SH-SY5Y (cell line): ENCODE results near the gene SNRNP70.

ENCODE experiments used
- GATA2 ChIP-seq: IDR thresholded peaks from 2 replicates; pipeline ENCODE4 v1.6.1; 2011; ENCODE audit warnings: mild to moderate bottlenecking, low read depth, low read length
- GATA3 ChIP-seq: IDR thresholded peaks from 2 replicates; pipeline ENCODE4 v1.6.1; 2011; ENCODE audit warnings: low read depth, mild to moderate bottlenecking, low read length, moderate library complexity

DNA sequence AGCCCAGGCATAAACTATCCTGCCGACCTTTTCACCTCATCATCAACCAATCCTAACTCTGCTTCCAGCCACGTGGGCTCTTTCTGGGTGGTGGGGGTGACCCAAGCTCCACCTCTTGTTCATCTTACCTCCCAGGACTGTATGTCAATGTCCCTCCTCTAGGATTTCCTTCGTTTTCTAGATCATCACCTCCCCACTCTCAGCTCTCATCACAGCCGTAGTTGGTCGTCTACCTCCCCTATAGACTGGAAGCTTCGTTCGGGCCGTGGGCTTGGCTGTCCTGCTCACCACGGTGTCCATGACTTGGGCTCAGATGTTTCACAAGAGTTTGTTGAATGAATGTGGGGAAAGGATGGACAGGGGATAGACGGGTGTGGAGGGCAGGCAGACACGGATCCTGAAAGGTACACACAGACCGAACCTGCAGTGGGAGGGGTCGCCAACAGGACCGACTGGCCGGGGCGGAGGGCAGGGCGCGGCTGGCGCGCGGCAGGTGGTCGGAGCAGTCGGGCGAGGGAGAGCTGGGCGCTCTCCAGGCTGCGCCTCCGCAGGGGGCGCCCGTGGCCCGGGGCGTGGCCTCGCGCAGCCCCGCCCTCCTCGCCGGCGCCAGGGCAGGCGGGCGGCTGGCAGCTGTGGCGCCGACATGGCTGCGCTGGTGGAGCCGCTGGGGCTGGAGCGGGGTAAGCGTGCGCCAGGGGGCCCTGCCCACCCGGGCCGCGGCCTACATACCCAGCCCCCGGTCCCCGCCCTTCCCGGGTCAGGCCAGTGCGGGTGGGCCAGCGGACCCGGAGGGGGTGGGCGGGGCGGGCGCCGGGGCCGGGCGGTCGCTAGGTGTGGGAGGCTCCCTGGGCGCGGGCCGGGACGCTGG, 28.7 kb downstream of the SNRNP70 start, which contains the start of gene LIN7B:
- TF ChIP-seq GATA2 (no peak), GATA3 (no peak)
